HepG2 (cell line): ENCODE data around the gene RPLP2. TPM values are rescaled to one million over a fixed set of nuclear protein-coding genes. Genes with fewer than 3 reads are reported as not detected.
A peak's percentile ranks its signal among the peaks of the same experiment; 100 is the strongest.

Experiments
- ATAC-seq: fragments of 200-7000 bp; cut with Tn5 transposase; 3 replicates; pipeline ENCODE4 v1.9.1; 2020; ENCODE audit warnings: mild to moderate bottlenecking, moderate library complexity
- BruUV-seq: library from RNA; stranded (reverse); fragments of 400-500 nt; replicated peaks from 2 replicates; lab custom pipeline; 2021; lab: Mats Ljungman, UMichigan
- CTCF ChIA-PET: fragments of 300-600 bp; formaldehyde crosslinking; extraction: SDS; loops from one replicate; lab custom pipeline; 2021; ENCODE audit warnings: low total read pairs, inconsistent platforms, low intra/inter-chr PET ratio; lab: Yijun Ruan, JAX
- POLR2A ChIA-PET: fragments of 350-600 bp; sonication (Branson Sonifier 250); formaldehyde crosslinking; loops from one replicate; lab custom pipeline; 2020; ENCODE audit warnings: antibody characterized with exemption, inconsistent platforms; lab: Yijun Ruan, JAX
- DNase-seq: peaks from one replicate; pipeline ENCODE4 v3.0.0-alpha.2; 2015; ENCODE audit warnings: low spot score
- FAIRE-seq: peaks from 3 replicates; lab custom pipeline; 2011; peaks lifted over from hg19 to GRCh38; lab: Jason Lieb, UNC
- H2AFZ ChIP-seq: one replicate; pipeline ENCODE4 v1.6.1; 2011; ENCODE audit warnings: low read length, inconsistent platforms
- H3K27ac ChIP-seq: fragments of 300-600 bp; 3 replicates; pipeline ENCODE4 v1.8.0; 2011; ENCODE audit warnings: mixed run types, mild to moderate bottlenecking, mixed read lengths, low read length, inconsistent platforms; ENCODE audit not compliant: insufficient read depth; ENCODE audit errors: extremely low read length
- H3K27me3 ChIP-seq, 2 experiments: fragments of 200-600 bp in 1 of 2; 2 replicates in 1 of 2; 3 replicates in 1 of 2; pipeline versions ENCODE4 v1.6.0 to v1.8.0; 2011; ENCODE audit warnings: low read length in 2 of 2, mild to moderate bottlenecking in 2 of 2, moderate library complexity in 2 of 2, inconsistent platforms in 1 of 2; ENCODE audit not compliant: insufficient read depth in 2 of 2, control insufficient read depth in 1 of 2
- H3K36me3 ChIP-seq, 2 experiments: fragments of 200-600 bp in 1 of 2; replicated peaks in 1 of 2; 2 replicates in 1 of 2; 3 replicates in 1 of 2; pipeline versions ENCODE4 v1.5.1 to v1.8.0; 2011; ENCODE audit warnings: low read length in 2 of 2, inconsistent platforms in 1 of 2; ENCODE audit not compliant: insufficient read depth in 2 of 2, control insufficient read depth in 1 of 2
- H3K4me1 ChIP-seq: 2 replicates; pipeline ENCODE4 v1.5.1; 2012; ENCODE audit warnings: low read length, inconsistent platforms; ENCODE audit not compliant: insufficient read depth
- H3K4me2 ChIP-seq: 2 replicates; pipeline ENCODE4 v1.6.0; 2011; ENCODE audit warnings: low read depth, low read length, inconsistent platforms
- H3K4me3 ChIP-seq, 3 experiments: fragments of 200-600 bp in 1 of 3; sonication (generic), shearing (Covaris generic) in 1 of 3; replicated peaks in 1 of 3; 2 replicates each; pipeline ENCODE4 v1.5.1; 2011 to 2016; ENCODE audit warnings: low read length in 3 of 3, inconsistent platforms in 2 of 3, low read depth in 2 of 3, mild to moderate bottlenecking in 2 of 3, control low read depth in 1 of 3, mixed read lengths in 1 of 3; ENCODE audit not compliant: insufficient read depth in 1 of 3
- H3K79me2 ChIP-seq: one replicate; pipeline ENCODE4 v1.6.1; 2011; ENCODE audit warnings: low read length, inconsistent platforms; ENCODE audit not compliant: insufficient read depth
- H3K9ac ChIP-seq: 2 replicates; pipeline ENCODE4 v1.6.0; 2011; ENCODE audit warnings: mild to moderate bottlenecking, low read depth, low read length, inconsistent platforms; ENCODE audit not compliant: insufficient read depth
- H3K9me3 ChIP-seq: 2 replicates; pipeline ENCODE4 v1.5.1; 2012; ENCODE audit warnings: mild to moderate bottlenecking, low read length
- H4K20me1 ChIP-seq: 2 replicates; pipeline ENCODE4 v1.6.0; 2011; ENCODE audit warnings: inconsistent platforms, mild to moderate bottlenecking, low read length, moderate library complexity; ENCODE audit not compliant: insufficient read depth
- BHLHE40 ChIP-seq: IDR thresholded peaks from 2 replicates; pipeline ENCODE4 v1.6.1; 2011; ENCODE audit warnings: low read length, improper control_type of control experiment
- HNRNPLL ChIP-seq: fragments of 200-400 bp; formaldehyde crosslinking; IDR thresholded peaks from 2 replicates; pipeline ENCODE4 v1.6.1; 2017; ENCODE audit warnings: mild to moderate bottlenecking, low read depth, low read length; ENCODE audit not compliant: poor library complexity, severe bottlenecking
- NR3C1 ChIP-seq: sonication (generic); formaldehyde crosslinking; IDR thresholded peaks from 2 replicates; pipeline ENCODE4 v1.4.0; 2020; ENCODE audit warnings: missing genetic modification reagents
- PBX2 ChIP-seq: IDR thresholded peaks from 2 replicates; pipeline ENCODE4 v1.6.1; 2016; ENCODE audit warnings: control low read depth
- PHF21A ChIP-seq: sonication (generic); formaldehyde crosslinking; IDR thresholded peaks from 2 replicates; pipeline ENCODE4 v1.5.0; 2020; ENCODE audit warnings: mild to moderate bottlenecking, missing genetic modification reagents
- PRDM10 ChIP-seq: sonication (generic); formaldehyde crosslinking; IDR thresholded peaks from 2 replicates; pipeline ENCODE4 v1.4.0; 2020; ENCODE audit warnings: low read depth, missing genetic modification reagents
- ZBTB33 ChIP-seq: sonication (generic); formaldehyde crosslinking; IDR thresholded peaks from 2 replicates; pipeline ENCODE4 v1.4.0; 2020; ENCODE audit warnings: missing genetic modification reagents
- ZFP91 ChIP-seq: sonication (generic); formaldehyde crosslinking; IDR thresholded peaks from 2 replicates; pipeline ENCODE4 v1.9.0; 2022; ENCODE audit warnings: missing genetic modification reagents, mild to moderate bottlenecking, borderline replicate concordance
- ZNF292 ChIP-seq: sonication (generic); formaldehyde crosslinking; IDR thresholded peaks from 2 replicates; pipeline ENCODE4 v1.8.1; 2022; ENCODE audit warnings: mild to moderate bottlenecking, low read depth, missing genetic modification reagents, borderline replicate concordance
- ZNF549 ChIP-seq: sonication (generic); formaldehyde crosslinking; IDR thresholded peaks from 2 replicates; pipeline ENCODE4 v1.5.0; 2020; ENCODE audit warnings: missing genetic modification reagents
- ZNF652 ChIP-seq: IDR thresholded peaks from 2 replicates; pipeline ENCODE4 v1.6.1; 2016; ENCODE audit warnings: low read depth, borderline replicate concordance
- WGBS: methylation state at CpG from one replicate; pipeline ENCODE4 v1.1.6; 2017; ENCODE audit warnings: low lambda C conversion rate; 5-methylcytosine and 5-hydroxymethylcytosine counted together
- in situ Hi-C: cut with HindIII; loops from 2 replicates; pipeline ENCODE4 v1.10.0; 2017; ENCODE audit warnings: low pct_unique_long_range_greater_than_20kb; ENCODE audit not compliant: extremely low pct_ligation_motif_present
- intact Hi-C: fragments of 100-400 bp; cut with micrococcal nuclease; formaldehyde crosslinking; loops from one replicate; pipeline ENCODE4 v1.10.0; 2022; ENCODE audit not compliant: unreplicated experiment
- polyA plus RNA-seq, 8 experiments: library from polyadenylated mRNA; depleted of rRNA in 3 of 8; stranded (reverse) in 7 of 8; unstranded in 1 of 8; fragments of >200 nt; fragmentation: Illumina TruSeq in 4 of 8; extraction: Trizol in 4 of 8; gene quantifications; 2 replicates each; pipeline versions ENCODE4 v1.2.1 to v1.2.3, GENCODE V29; 2011 to 2016; ENCODE audit warnings: low read depth in 4 of 8, missing spikeins in 1 of 8, mixed read lengths in 1 of 8; ENCODE audit not compliant: insufficient read depth in 1 of 8
- total RNA-seq, 5 experiments: library from RNA; depleted of rRNA; stranded (reverse); fragments of >200 nt; fragmentation: Illumina TruSeq; extraction: Trizol; gene quantifications; 2 replicates each; pipeline ENCODE4 v1.2.3, GENCODE V29; 2016; ENCODE audit warnings: low read depth in 1 of 5

The RPLP2 gene
- total and polyA plus RNA-seq, 2 of the 13 experiments (the other 11 are each of a cell fraction or from before 2014, with no cell fraction given) = 978 to 2,106 TPM

GRCh38 chr11:794013-794765 is 15.6 kb upstream of the RPLP2 start (continued):
- TF ChIP-seq PBX2 (CRISPR knock-in tag) = no peak
- TF ChIP-seq PRDM10 = no peak
- TF ChIP-seq PHF21A = no peak

- Histone ChIP-seq H3K9ac (peak overlapping the region; percentile 77; the same call in 1 of the 2 replicates), H3K4me2 (peak overlapping the region; percentile 93), H3K9me3 (no peaks in the 10 kb centered on the region), H3K27ac (no peak overlapping the region), H3K27me3 (no peaks in the 10 kb centered on the region; a peak in 1 of 5 replicates), H3K36me3 (no peaks in the 10 kb centered on the region; a peak in 1 of 5 replicates), H4K20me1 (no peaks in the 10 kb centered on the region), H3K4me3 (peak overlapping the region; percentile 83 to 97 (median 94); a peak in 5 of 6 replicates), H3K79me2 (peaks cover 4% of the 10 kb centered on the region), H3K4me1 (no peaks in the 10 kb centered on the region), H2AFZ (no peak overlapping the region)
- DNase-seq = no peak
- 0 out of 2 replicates have a peak, but pooled peaks have one; percentile 11 for TF ChIP-seq ZBTB33 (CRISPR knock-in tag)
- no peak for TF ChIP-seq ZNF549 (CRISPR knock-in tag)
- TF ChIP-seq NR3C1 (CRISPR knock-in tag) = no peak
- TF ChIP-seq HNRNPLL = peak; percentile 11
- peak; percentile 50; the same call in 1 of the 2 replicates for TF ChIP-seq BHLHE40
- no peak for TF ChIP-seq ZNF652 (CRISPR knock-in tag)
- no peak for TF ChIP-seq ZNF292 (CRISPR knock-in tag)
- peak; percentile 92 for TF ChIP-seq ZFP91
- no peak for ATAC-seq
- in situ Hi-C loops (no loop called here), intact Hi-C loops (no loop called here)
- POLR2A ChIA-PET = interaction anchor here (0.9 to 5.3 kb wide), 8 partner anchors 11 to 897 kb away, joined by 4 to 44 read pairs (median 16); partner anchors contain the start of genes DEAF1, GATD1, PIDD1 and PNPLA2
- CTCF ChIA-PET = no interaction called here
- 85% methylated on average over 30 of the region's 38 CpGs for WGBS
- no TSS peak for BruUV-seq
- no peak for FAIRE-seq
These were observed 14.8 kb upstream of the RPLP2 start for GRCh38 chr11:794766-795633.
